Pericardium fibroblast (primary cell): ENCODE data around the gene RUNX3. TPM values are rescaled to one million over a fixed set of nuclear protein-coding genes. Genes with fewer than 3 reads are reported as not detected.

Experiments
- total RNA-seq: library from RNA; depleted of rRNA; stranded (reverse); fragments of >200 nt; gene quantifications from 2 replicates; pipeline ENCODE4 v1.2.3, GENCODE V29; 2015

Gene RUNX3
- not detected in 2 replicates for total RNA-seq

GRCh38 chr1:24930260-24931145, at the start of gene RUNX3:
TSS of gene RUNX3 (minus strand) at chr1:24930276. CDS start at chr1:24929868, 408 bp downstream.

Other genes with a start within 250 kb of the RUNX3 start
- gene CLIC4, start 184.8 kb downstream of the RUNX3 start, total RNA-seq: 291 and 396 TPM in 2 replicates